Endothelial cell of umbilical vein (primary cell): ENCODE data around the gene CYP4X1.
"Not testable (repeated sequence)": the region's sequence is repeated elsewhere in the genome, so short reads cannot be mapped to it uniquely, and the experiment has no call there.

Source experiments
- CTCF ChIP-seq, 2 donors: IDR thresholded peaks; 1 replicate in 1 of 2; 2 replicates in 1 of 2; pipeline ENCODE4 v1.5.1; 2011; ENCODE audit warnings: low read length in 2 of 2, mild to moderate bottlenecking in 2 of 2, moderate library complexity in 2 of 2, control low read depth in 1 of 2, inconsistent platforms in 1 of 2, low read depth in 1 of 2; ENCODE audit not compliant: insufficient read depth in 1 of 2; ENCODE audit errors: extremely low read depth in 1 of 2
- EZH2 ChIP-seq: IDR thresholded peaks from 2 replicates; pipeline ENCODE4 v1.6.1; 2012; ENCODE audit warnings: borderline replicate concordance, low read depth, mild to moderate bottlenecking, moderate library complexity, low read length, inconsistent platforms; ENCODE audit not compliant: severe bottlenecking
- FOS ChIP-seq: IDR thresholded peaks from 2 replicates; pipeline ENCODE4 v1.6.1; 2011; ENCODE audit warnings: mild to moderate bottlenecking, low read length, moderate library complexity, borderline replicate concordance; ENCODE audit not compliant: insufficient read depth
- GATA2 ChIP-seq: IDR thresholded peaks from 2 replicates; pipeline ENCODE4 v1.7.0; 2011; ENCODE audit warnings: low read depth, mild to moderate bottlenecking, moderate library complexity, mixed read lengths, low read length; ENCODE audit not compliant: insufficient read length, insufficient read depth
- JUN ChIP-seq: IDR thresholded peaks from 2 replicates; pipeline ENCODE4 v1.6.1; 2011; ENCODE audit warnings: borderline replicate concordance, low read depth; ENCODE audit not compliant: insufficient read length, insufficient read depth
- MAX ChIP-seq: IDR thresholded peaks from 2 replicates; pipeline ENCODE4 v1.6.1; 2011; ENCODE audit not compliant: insufficient read depth, insufficient read length
- MYC ChIP-seq: IDR thresholded peaks from one replicate; pipeline ENCODE4 v1.6.1; 2011; ENCODE audit warnings: mild to moderate bottlenecking, low read depth, low read length
- POLR2A ChIP-seq: IDR thresholded peaks from 2 replicates; pipeline ENCODE4 v1.6.1; 2012; ENCODE audit warnings: low read depth, mild to moderate bottlenecking, control low read depth, low read length
- POLR2AphosphoS5 ChIP-seq: IDR thresholded peaks from 2 replicates; pipeline ENCODE4 v1.6.1; 2012; ENCODE audit warnings: low read depth, mild to moderate bottlenecking, control low read depth, low read length, moderate library complexity; ENCODE audit not compliant: insufficient read depth

GRCh38 chr1:47006437-47006836 is 17.0 kb upstream of the CYP4X1 start:
- TF ChIP-seq CTCF (IDR thresholded peaks at IDR 0.05; ENCODE audit: extremely low read depth in 1 of 2, insufficient read depth in 1 of 2, low read depth in 1 of 2, low read length in 2 of 2); EZH2; POLR2AphosphoS5; JUN; POLR2A; MYC; MAX; FOS; GATA2: not testable (repeated sequence)
